ENCODE measurements around the gene SMAD5.

DNA sequence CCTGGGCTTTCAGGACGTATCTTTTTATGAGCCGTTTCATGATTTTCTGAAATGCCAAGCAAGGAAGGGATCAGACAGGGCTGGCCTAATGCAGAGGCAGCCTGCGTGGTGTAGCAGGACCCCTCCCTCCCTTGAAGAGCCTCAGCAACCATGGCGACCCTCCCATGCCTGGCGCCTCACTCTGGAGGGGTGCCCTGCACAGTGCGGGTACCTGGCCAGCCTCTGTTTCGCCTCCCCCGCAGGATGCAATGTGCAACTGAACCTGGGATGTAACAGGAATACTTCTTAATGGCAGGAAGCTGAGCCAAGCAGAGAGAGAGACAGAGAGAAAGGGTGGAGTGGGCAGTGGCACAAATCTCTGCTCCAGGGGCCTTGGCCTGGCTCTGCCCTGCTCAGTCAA lies 83.6 kb downstream of the SMAD5 start:
- no peak for TF ChIP-seq YY1 (tag by site-specific recombination; IDR thresholded peaks at IDR 0.05)
- no peak for TF ChIP-seq ZNF121 (tag by site-specific recombination; IDR thresholded peaks at IDR 0.05)
- TF ChIP-seq, protein P1, sequence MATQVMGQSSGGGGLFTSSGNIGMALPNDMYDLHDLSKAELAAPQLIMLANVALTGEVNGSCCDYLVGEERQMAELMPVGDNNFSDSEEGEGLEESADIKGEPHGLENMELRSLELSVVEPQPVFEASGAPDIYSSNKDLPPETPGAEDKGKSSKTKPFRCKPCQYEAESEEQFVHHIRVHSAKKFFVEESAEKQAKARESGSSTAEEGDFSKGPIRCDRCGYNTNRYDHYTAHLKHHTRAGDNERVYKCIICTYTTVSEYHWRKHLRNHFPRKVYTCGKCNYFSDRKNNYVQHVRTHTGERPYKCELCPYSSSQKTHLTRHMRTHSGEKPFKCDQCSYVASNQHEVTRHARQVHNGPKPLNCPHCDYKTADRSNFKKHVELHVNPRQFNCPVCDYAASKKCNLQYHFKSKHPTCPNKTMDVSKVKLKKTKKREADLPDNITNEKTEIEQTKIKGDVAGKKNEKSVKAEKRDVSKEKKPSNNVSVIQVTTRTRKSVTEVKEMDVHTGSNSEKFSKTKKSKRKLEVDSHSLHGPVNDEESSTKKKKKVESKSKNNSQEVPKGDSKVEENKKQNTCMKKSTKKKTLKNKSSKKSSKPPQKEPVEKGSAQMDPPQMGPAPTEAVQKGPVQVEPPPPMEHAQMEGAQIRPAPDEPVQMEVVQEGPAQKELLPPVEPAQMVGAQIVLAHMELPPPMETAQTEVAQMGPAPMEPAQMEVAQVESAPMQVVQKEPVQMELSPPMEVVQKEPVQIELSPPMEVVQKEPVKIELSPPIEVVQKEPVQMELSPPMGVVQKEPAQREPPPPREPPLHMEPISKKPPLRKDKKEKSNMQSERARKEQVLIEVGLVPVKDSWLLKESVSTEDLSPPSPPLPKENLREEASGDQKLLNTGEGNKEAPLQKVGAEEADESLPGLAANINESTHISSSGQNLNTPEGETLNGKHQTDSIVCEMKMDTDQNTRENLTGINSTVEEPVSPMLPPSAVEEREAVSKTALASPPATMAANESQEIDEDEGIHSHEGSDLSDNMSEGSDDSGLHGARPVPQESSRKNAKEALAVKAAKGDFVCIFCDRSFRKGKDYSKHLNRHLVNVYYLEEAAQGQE (tag by site-specific recombination; IDR thresholded peaks at IDR 0.05), result no peak
- TF ChIP-seq, protein P2, sequence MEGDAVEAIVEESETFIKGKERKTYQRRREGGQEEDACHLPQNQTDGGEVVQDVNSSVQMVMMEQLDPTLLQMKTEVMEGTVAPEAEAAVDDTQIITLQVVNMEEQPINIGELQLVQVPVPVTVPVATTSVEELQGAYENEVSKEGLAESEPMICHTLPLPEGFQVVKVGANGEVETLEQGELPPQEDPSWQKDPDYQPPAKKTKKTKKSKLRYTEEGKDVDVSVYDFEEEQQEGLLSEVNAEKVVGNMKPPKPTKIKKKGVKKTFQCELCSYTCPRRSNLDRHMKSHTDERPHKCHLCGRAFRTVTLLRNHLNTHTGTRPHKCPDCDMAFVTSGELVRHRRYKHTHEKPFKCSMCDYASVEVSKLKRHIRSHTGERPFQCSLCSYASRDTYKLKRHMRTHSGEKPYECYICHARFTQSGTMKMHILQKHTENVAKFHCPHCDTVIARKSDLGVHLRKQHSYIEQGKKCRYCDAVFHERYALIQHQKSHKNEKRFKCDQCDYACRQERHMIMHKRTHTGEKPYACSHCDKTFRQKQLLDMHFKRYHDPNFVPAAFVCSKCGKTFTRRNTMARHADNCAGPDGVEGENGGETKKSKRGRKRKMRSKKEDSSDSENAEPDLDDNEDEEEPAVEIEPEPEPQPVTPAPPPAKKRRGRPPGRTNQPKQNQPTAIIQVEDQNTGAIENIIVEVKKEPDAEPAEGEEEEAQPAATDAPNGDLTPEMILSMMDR (tag by site-specific recombination; IDR thresholded peaks at IDR 0.05), result no peak
- TF ChIP-seq ZFP69B (tag by site-specific recombination; IDR thresholded peaks at IDR 0.05), result no peak
- TF ChIP-seq PRDM1 (tag by site-specific recombination; IDR thresholded peaks at IDR 0.05), result no peak
- TF ChIP-seq, protein P3, sequence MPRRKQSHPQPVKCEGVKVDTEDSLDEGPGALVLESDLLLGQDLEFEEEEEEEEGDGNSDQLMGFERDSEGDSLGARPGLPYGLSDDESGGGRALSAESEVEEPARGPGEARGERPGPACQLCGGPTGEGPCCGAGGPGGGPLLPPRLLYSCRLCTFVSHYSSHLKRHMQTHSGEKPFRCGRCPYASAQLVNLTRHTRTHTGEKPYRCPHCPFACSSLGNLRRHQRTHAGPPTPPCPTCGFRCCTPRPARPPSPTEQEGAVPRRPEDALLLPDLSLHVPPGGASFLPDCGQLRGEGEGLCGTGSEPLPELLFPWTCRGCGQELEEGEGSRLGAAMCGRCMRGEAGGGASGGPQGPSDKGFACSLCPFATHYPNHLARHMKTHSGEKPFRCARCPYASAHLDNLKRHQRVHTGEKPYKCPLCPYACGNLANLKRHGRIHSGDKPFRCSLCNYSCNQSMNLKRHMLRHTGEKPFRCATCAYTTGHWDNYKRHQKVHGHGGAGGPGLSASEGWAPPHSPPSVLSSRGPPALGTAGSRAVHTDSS (tag by site-specific recombination; IDR thresholded peaks at IDR 0.05), result no peak
- no peak for TF ChIP-seq ZNF426 (tag by site-specific recombination; IDR thresholded peaks at IDR 0.05)
- TF ChIP-seq HOXD13 (CRISPR knock-in tag; IDR thresholded peaks at IDR 0.05; ENCODE audit: borderline replicate concordance), result no peak
- TF ChIP-seq ZNF416 (tag by site-specific recombination; IDR thresholded peaks at IDR 0.05), result no peak

Measured in HEK293 (cell line).